IPS-18a (cell line): Measurements from ENCODE around the gene LURAP1L.

ENCODE experiments used
- H3K27ac ChIP-seq: one replicate; pipeline ENCODE4 v1.5.1; 2013; ENCODE audit warnings: low read length
- H3K27me3 ChIP-seq: one replicate; pipeline ENCODE4 v1.6.1; 2013; ENCODE audit warnings: mild to moderate bottlenecking, low read length; ENCODE audit not compliant: control insufficient read depth, insufficient read depth
- H3K36me3 ChIP-seq: one replicate; pipeline ENCODE4 v1.6.1; 2013; ENCODE audit warnings: low read depth, low read length; ENCODE audit not compliant: control insufficient read depth
- H3K4me1 ChIP-seq: one replicate; pipeline ENCODE4 v1.6.1; 2013; ENCODE audit warnings: low read depth, low read length; ENCODE audit not compliant: control insufficient read depth
- H3K4me3 ChIP-seq: one replicate; pipeline ENCODE4 v1.5.1; 2013; ENCODE audit warnings: low read length
- H3K9ac ChIP-seq: one replicate; pipeline ENCODE4 v1.6.1; 2013; ENCODE audit warnings: mild to moderate bottlenecking, low read length, moderate library complexity
- H3K9me3 ChIP-seq: one replicate; pipeline ENCODE4 v1.6.1; 2013; ENCODE audit warnings: low read depth, low read length; ENCODE audit not compliant: control insufficient read depth

Gene LURAP1L

GRCh38 chr9:12777121-12778022 is 2.6 kb downstream of the LURAP1L start:
- peaks cover 5% of the 10 kb centered on the region for H3K4me1 ChIP-seq
- H3K9ac ChIP-seq = no peak overlapping the region
- no peaks in the 10 kb centered on the region for H3K36me3 ChIP-seq
- H3K9me3 ChIP-seq = no peaks in the 10 kb centered on the region
- peaks cover 26% of the 10 kb centered on the region for H3K27me3 ChIP-seq
- H3K27ac ChIP-seq = no peak overlapping the region
- no peak overlapping the region for H3K4me3 ChIP-seq

GRCh38 chr9:12778389-12778788 is 3.6 kb downstream of the LURAP1L start:
- Histone ChIP-seq H3K27ac (no peak overlapping the region), H3K4me1 (peaks cover 5% of the 10 kb centered on the region), H3K9me3 (no peaks in the 10 kb centered on the region), H3K9ac (no peak overlapping the region), H3K4me3 (no peak overlapping the region), H3K27me3 (peaks cover 26% of the 10 kb centered on the region), H3K36me3 (no peaks in the 10 kb centered on the region)

DNA sequence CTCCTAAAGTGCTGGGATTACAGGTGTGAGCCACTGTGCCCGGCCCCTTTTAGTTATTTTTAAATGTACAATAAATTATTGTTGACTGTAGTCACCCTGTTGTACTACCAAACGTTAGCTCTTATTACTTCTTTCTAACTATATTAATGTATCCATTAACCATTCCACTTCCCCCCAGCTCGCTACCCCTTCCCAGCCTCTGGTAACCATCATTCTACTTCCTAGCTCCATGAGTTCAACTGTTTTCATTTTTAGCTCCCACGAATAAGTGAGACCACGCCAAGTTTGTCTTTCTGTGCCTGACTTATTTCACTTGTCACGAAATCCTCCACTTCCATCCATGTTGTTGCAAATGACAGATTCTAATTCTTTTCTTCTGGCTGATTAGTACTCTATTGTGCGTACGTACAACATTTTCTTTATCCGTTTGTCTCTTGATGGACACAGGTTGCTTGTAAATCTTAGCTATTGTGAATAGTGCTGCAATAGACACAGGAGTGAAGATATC is 6.5 kb downstream of the LURAP1L start:
- Histone ChIP-seq H3K4me1 (peaks cover 5% of the 10 kb centered on the region), H3K27me3 (peaks cover 10% of the 10 kb centered on the region), H3K27ac (no peak overlapping the region), H3K4me3 (no peak overlapping the region), H3K9me3 (no peaks in the 10 kb centered on the region), H3K9ac (no peak overlapping the region), H3K36me3 (no peaks in the 10 kb centered on the region)

DNA sequence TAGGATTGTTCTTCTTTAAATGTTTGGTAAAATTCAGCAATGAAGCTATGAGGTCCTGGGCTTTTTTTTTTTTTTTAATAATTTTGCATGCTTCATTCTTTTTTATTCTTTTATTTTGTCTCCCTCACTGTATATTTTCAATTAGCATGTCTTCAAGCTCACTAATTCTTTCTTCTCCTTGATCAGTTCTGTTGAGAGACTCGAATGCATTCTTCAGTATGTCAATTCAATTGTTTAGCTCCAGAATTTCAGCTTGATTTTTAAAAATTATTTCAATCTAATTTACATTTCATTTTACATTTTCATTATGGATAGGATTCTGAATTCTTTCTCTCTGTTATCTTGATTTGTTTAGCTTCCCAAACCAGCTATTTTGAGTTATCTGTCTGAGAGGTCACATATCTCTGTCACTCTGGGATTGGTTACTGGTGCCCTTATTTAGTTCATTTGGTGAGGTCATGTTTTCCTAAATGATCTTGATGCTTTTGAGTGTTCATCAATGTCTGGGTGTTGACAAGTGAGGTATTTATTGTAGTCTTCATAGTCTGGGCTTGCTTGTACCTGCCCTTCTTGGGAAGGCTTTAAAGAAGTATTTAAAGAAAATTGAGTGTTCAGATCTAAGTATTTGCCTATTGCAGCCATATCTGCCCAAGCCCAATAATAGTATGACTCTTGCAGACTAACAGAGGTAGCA is 9.1 kb downstream of the LURAP1L start:
- Histone ChIP-seq H3K27me3 (no peaks in the 10 kb centered on the region), H3K4me1 (no peaks in the 10 kb centered on the region), H3K36me3 (no peaks in the 10 kb centered on the region), H3K9ac (no peak overlapping the region), H3K9me3 (no peaks in the 10 kb centered on the region), H3K4me3 (no peak overlapping the region), H3K27ac (no peak overlapping the region)

GRCh38 chr9:12784461-12785259 is 9.8 kb downstream of the LURAP1L start:
- no peak overlapping the region for H3K27ac ChIP-seq

DNA sequence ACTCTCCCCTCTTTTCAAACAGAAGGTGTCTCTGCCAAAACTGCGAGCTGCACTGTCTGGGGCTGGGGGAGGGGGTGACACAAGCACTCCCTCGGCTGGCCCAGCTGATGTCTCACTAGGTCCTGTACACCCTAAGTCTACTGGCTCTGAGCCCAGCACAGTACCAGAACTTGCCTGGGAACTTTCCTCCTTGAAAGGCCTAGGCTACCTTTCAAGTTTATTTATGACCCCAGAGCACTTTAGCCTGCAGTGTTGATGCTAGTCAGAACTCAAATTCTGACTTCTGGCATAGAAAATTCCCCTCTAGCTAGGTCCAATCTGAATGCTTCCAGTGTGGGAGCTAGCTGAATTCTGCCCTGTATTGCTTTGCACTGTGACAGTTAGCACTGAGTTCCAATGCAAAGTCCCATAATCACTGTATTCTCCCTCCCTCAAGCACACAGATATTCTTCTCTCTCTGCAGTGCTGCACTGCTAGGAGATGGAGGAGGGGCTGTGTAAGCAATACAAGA is 10.5 kb downstream of the LURAP1L start:
- Histone ChIP-seq H3K27ac (no peak overlapping the region), H3K36me3 (no peaks in the 10 kb centered on the region), H3K9ac (no peak overlapping the region), H3K9me3 (no peaks in the 10 kb centered on the region), H3K4me3 (no peak overlapping the region), H3K27me3 (no peaks in the 10 kb centered on the region), H3K4me1 (no peaks in the 10 kb centered on the region)

More at GRCh38 chr9:12784461-12785259, 9.8 kb downstream of the LURAP1L start:
- Histone ChIP-seq H3K9me3 (no peaks in the 10 kb centered on the region), H3K36me3 (no peaks in the 10 kb centered on the region), H3K4me3 (no peak overlapping the region), H3K27me3 (no peaks in the 10 kb centered on the region), H3K4me1 (no peaks in the 10 kb centered on the region), H3K9ac (no peak overlapping the region)

GRCh38 chr9:12785941-12786340 is 11.1 kb downstream of the LURAP1L start:
- H3K27ac ChIP-seq = no peak overlapping the region
- no peaks in the 10 kb centered on the region for H3K9me3 ChIP-seq
- no peak overlapping the region for H3K4me3 ChIP-seq
- no peaks in the 10 kb centered on the region for H3K4me1 ChIP-seq
- H3K27me3 ChIP-seq = no peaks in the 10 kb centered on the region
- no peaks in the 10 kb centered on the region for H3K36me3 ChIP-seq
- H3K9ac ChIP-seq = no peak overlapping the region

GRCh38 chr9:12790001-12790400 is 15.2 kb downstream of the LURAP1L start:
- H3K9me3 ChIP-seq = no peaks in the 10 kb centered on the region
- H3K27me3 ChIP-seq = no peaks in the 10 kb centered on the region
- no peaks in the 10 kb centered on the region for H3K4me1 ChIP-seq
- H3K27ac ChIP-seq = no peak overlapping the region
- H3K36me3 ChIP-seq = no peaks in the 10 kb centered on the region
- no peak overlapping the region for H3K9ac ChIP-seq
- H3K4me3 ChIP-seq = no peak overlapping the region

DNA sequence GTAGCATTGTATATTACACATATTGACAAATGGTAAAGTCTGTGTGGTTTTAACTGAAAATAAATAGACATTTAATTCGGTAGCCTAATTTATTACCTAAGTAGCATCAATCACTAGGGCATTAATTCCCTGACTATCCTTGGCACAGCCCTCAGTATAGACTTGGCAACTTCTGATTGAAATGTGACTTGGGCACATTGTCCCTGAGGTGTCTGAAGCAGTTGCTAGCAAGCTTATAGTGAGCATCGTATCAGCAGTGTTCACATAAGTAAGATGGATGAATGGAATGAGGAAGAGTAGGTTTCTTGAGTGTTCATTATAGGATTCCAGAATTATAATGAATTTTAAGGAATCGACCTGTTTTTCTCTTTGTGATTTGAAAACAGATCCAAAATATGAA is 16.1 kb downstream of the LURAP1L start:
- H3K4me1 ChIP-seq = no peaks in the 10 kb centered on the region
- H3K27ac ChIP-seq = no peak overlapping the region
- no peaks in the 10 kb centered on the region for H3K27me3 ChIP-seq
- no peak overlapping the region for H3K4me3 ChIP-seq
- H3K9me3 ChIP-seq = no peaks in the 10 kb centered on the region
- no peaks in the 10 kb centered on the region for H3K36me3 ChIP-seq
- H3K9ac ChIP-seq = no peak overlapping the region

DNA sequence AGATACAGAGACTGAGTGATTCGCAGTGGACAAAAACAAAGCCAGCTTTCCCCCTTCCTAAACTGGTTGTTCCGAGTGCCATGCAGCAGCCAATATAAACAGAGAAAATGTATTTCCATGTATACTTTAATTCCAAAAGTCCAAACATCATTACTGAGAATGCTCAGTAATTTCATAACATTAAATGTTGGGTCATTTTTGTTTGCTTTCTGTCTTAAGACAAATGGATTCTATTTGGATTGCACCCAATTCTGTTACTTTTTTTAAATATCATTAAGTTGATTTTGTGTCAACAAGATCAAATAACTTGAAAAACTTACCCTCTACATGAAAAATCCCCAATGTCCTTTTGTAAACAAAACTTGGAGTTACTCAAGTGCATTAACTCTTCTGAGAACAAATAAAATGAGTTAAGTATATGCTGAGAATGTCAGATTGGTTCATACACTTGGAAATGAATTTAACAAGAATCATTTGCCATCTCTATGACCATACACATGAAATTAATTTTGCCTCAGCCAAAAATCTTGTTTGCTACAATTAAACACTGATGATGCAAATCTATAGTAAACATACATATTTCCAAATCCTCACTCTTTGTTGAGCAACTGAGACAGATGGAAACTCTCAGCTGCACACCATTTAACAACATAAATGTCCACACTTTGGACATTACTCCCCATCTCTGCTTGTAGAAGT is 19.4 kb downstream of the LURAP1L start:
- H3K4me3 ChIP-seq = no peak overlapping the region
- no peaks in the 10 kb centered on the region for H3K4me1 ChIP-seq
- H3K27ac ChIP-seq = no peak overlapping the region
- H3K9ac ChIP-seq = no peak overlapping the region
- H3K36me3 ChIP-seq = no peaks in the 10 kb centered on the region
- H3K27me3 ChIP-seq = no peaks in the 10 kb centered on the region
- no peaks in the 10 kb centered on the region for H3K9me3 ChIP-seq
